GM12878 (cell line): ENCODE measurements around the gene CAPN8. TPM values are rescaled to one million over a fixed set of nuclear protein-coding genes. Genes with fewer than 3 reads are reported as not detected.

Source experiments
- ATAC-seq: fragments of 200-7000 bp; cut with Tn5 transposase; 3 replicates; pipeline ENCODE4 v1.9.1; 2020; ENCODE audit warnings: mild to moderate bottlenecking, moderate library complexity
- BruUV-seq: library from RNA; stranded (reverse); fragments of 400-500 nt; replicated peaks from 2 replicates; lab custom pipeline; 2021; lab: Mats Ljungman, UMichigan
- CTCF ChIA-PET: fragments of 300-600 bp; sonication (Branson Sonifier 250); formaldehyde crosslinking; extraction: SDS; loops from one replicate; lab custom pipeline; 2021; ENCODE audit warnings: inconsistent platforms; lab: Yijun Ruan, JAX
- POLR2A ChIA-PET: fragments of 350-600 bp; formaldehyde crosslinking; extraction: SDS; loops from one replicate; lab custom pipeline; 2021; ENCODE audit warnings: inconsistent platforms; lab: Charles Lee
- RAD21 ChIA-PET: fragments of 300-600 bp; sonication (Branson Sonifier 250); formaldehyde crosslinking; loops from one replicate; lab custom pipeline; 2023; ENCODE audit warnings: antibody characterized with exemption; ENCODE audit not compliant: unreplicated experiment; lab: Charles Lee
- SMC1A ChIA-PET: fragments of 300-600 bp; sonication (Branson Sonifier 250); formaldehyde crosslinking; loops from one replicate; lab custom pipeline; 2023; ENCODE audit not compliant: unreplicated experiment, uncharacterized antibody; lab: Charles Lee
- DNase-seq: peaks from one replicate; pipeline ENCODE4 v3.0.0-alpha.2; 2011; ENCODE audit warnings: low read depth, low spot score
- FAIRE-seq: peaks from 3 replicates; lab custom pipeline; 2011; peaks lifted over from hg19 to GRCh38; lab: Jason Lieb, UNC
- H2AFZ ChIP-seq: 2 replicates; pipeline ENCODE4 v1.6.0; 2011; ENCODE audit warnings: low read depth, low read length, control low read depth; ENCODE audit not compliant: control insufficient read depth
- H3K27ac ChIP-seq: 2 replicates; pipeline ENCODE4 v1.5.1; 2011; ENCODE audit warnings: control low read depth; ENCODE audit not compliant: control insufficient read depth, insufficient read depth
- H3K27me3 ChIP-seq, 2 experiments: replicated peaks in 1 of 2; 2 replicates each; pipeline versions ENCODE4 v1.6.0 to v1.6.1; 2011; ENCODE audit warnings: low read length in 1 of 2; ENCODE audit not compliant: control insufficient read depth in 2 of 2, insufficient read depth in 2 of 2
- H3K36me3 ChIP-seq, 2 experiments: 2 replicates each; pipeline ENCODE4 v1.5.1; 2011; ENCODE audit warnings: low read length in 1 of 2; ENCODE audit not compliant: control insufficient read depth in 2 of 2, insufficient read depth in 2 of 2
- H3K4me1 ChIP-seq: 2 replicates; pipeline ENCODE4 v1.6.1; 2011; ENCODE audit warnings: mild to moderate bottlenecking, low read length, moderate library complexity, mixed read lengths; ENCODE audit not compliant: control insufficient read depth, insufficient read depth
- H3K4me2 ChIP-seq: 2 replicates; pipeline ENCODE4 v1.6.0; 2011; ENCODE audit warnings: control low read depth; ENCODE audit not compliant: control insufficient read depth, insufficient read depth
- H3K4me3 ChIP-seq: fragments of 200-600 bp; sonication (generic); 2 replicates; pipeline ENCODE4 v1.5.1; 2016
- H3K79me2 ChIP-seq: 2 replicates; pipeline ENCODE4 v1.6.0; 2011; ENCODE audit warnings: low read length; ENCODE audit not compliant: control insufficient read depth, insufficient read depth
- H3K9ac ChIP-seq: 2 replicates; pipeline ENCODE4 v1.8.0; 2011; ENCODE audit warnings: low read length, control low read depth, mixed read lengths; ENCODE audit not compliant: control insufficient read depth, insufficient read depth
- H3K9me3 ChIP-seq: replicated peaks from 3 replicates; pipeline ENCODE4 v1.5.1; 2011; ENCODE audit warnings: mild to moderate bottlenecking, low read length; ENCODE audit not compliant: control insufficient read depth, insufficient read depth
- H4K20me1 ChIP-seq: 2 replicates; pipeline ENCODE4 v1.6.0; 2011; ENCODE audit not compliant: control insufficient read depth, insufficient read depth
- BACH1 ChIP-seq: fragments of 450-650 bp; IDR thresholded peaks from 2 replicates; pipeline ENCODE4 v1.6.1; 2017; ENCODE audit warnings: mild to moderate bottlenecking, borderline replicate concordance
- BMI1 ChIP-seq: fragments of 450-650 bp; IDR thresholded peaks from 2 replicates; pipeline ENCODE4 v1.6.1; 2016; ENCODE audit warnings: mild to moderate bottlenecking, moderate library complexity, borderline replicate concordance
- CBX5 ChIP-seq: sonication (generic); IDR thresholded peaks from 2 replicates; pipeline ENCODE4 v1.6.1; 2016; ENCODE audit warnings: low read depth, moderate library complexity, mild to moderate bottlenecking, inconsistent platforms
- CEBPZ ChIP-seq: fragments of 150-350 bp; IDR thresholded peaks from 2 replicates; pipeline ENCODE4 v1.6.1; 2016; ENCODE audit warnings: low read depth, low read length
- CREM ChIP-seq: IDR thresholded peaks from 2 replicates; pipeline ENCODE4 v1.6.1; 2014; ENCODE audit warnings: antibody characterized with exemption, low read depth
- EP300 ChIP-seq, 2 experiments: fragments of 150-350 bp in 1 of 2; IDR thresholded peaks; 2 replicates each; pipeline ENCODE4 v1.6.1; 2011 to 2012; ENCODE audit warnings: low read depth in 2 of 2, low read length in 2 of 2, borderline replicate concordance in 1 of 2, improper control_type of control experiment in 1 of 2, inconsistent platforms in 1 of 2; ENCODE audit not compliant: control insufficient read depth in 1 of 2
- EZH2 ChIP-seq: IDR thresholded peaks from 2 replicates; pipeline ENCODE4 v1.6.1; 2012; ENCODE audit warnings: low read depth, mild to moderate bottlenecking, control low read depth, inconsistent platforms, low read length, borderline replicate concordance; ENCODE audit not compliant: control insufficient read depth
- GATAD2B ChIP-seq: fragments of 450-650 bp; conservative IDR thresholded peaks from 2 replicates; pipeline ENCODE4 v1.6.1; 2017; ENCODE audit warnings: low read depth, mild to moderate bottlenecking, moderate library complexity
- IKZF1 ChIP-seq: fragments of 450-650 bp; conservative IDR thresholded peaks from 2 replicates; pipeline ENCODE4 v1.6.1; 2017; ENCODE audit warnings: antibody characterized with exemption, mild to moderate bottlenecking
- IKZF2 ChIP-seq, 2 experiments: fragments of 450-650 bp; IDR thresholded peaks; 2 replicates each; pipeline ENCODE4 v1.6.1; 2017; ENCODE audit warnings: mild to moderate bottlenecking in 2 of 2, moderate library complexity in 2 of 2
- MTA2 ChIP-seq: fragments of 450-650 bp; IDR thresholded peaks from 2 replicates; pipeline ENCODE4 v1.6.1; 2016; ENCODE audit warnings: low read depth, mild to moderate bottlenecking, moderate library complexity
- PBX3 ChIP-seq: IDR thresholded peaks from 2 replicates; pipeline ENCODE4 v1.6.1; 2011; ENCODE audit warnings: mild to moderate bottlenecking, low read depth, low read length, moderate library complexity; ENCODE audit not compliant: insufficient replicate concordance
- POLR2A ChIP-seq: IDR thresholded peaks from 2 replicates; pipeline ENCODE4 v1.6.1; 2011; ENCODE audit warnings: low read depth, mild to moderate bottlenecking, low read length
- RAD51 ChIP-seq: fragments of 450-650 bp; IDR thresholded peaks from 2 replicates; pipeline ENCODE4 v1.6.1; 2016; ENCODE audit warnings: moderate library complexity, mild to moderate bottlenecking, inconsistent platforms
- RUNX3 ChIP-seq: IDR thresholded peaks from 2 replicates; pipeline ENCODE4 v1.6.1; 2012; ENCODE audit warnings: low read length, inconsistent platforms
- SIN3A ChIP-seq: IDR thresholded peaks from 2 replicates; pipeline ENCODE4 v1.6.1; 2012; ENCODE audit warnings: low read depth, low read length, improper control_type of control experiment
- SP1 ChIP-seq: IDR thresholded peaks from one replicate; pipeline ENCODE4 v1.6.1; 2011; ENCODE audit warnings: low read depth, low read length
- SREBF1 ChIP-seq: IDR thresholded peaks from 2 replicates; pipeline ENCODE4 v1.6.1; 2012; ENCODE audit warnings: mild to moderate bottlenecking, low read length
- SRF ChIP-seq, 2 experiments: IDR thresholded peaks; 2 replicates each; pipeline ENCODE4 v1.6.1; 2011; ENCODE audit warnings: low read depth in 2 of 2, low read length in 2 of 2, mild to moderate bottlenecking in 1 of 2, moderate library complexity in 1 of 2
- STAT1 ChIP-seq: fragments of 450-650 bp; conservative IDR thresholded peaks from 2 replicates; pipeline ENCODE4 v1.6.1; 2014; ENCODE audit warnings: antibody characterized with exemption, mild to moderate bottlenecking
- ZBED1 ChIP-seq: IDR thresholded peaks from 2 replicates; pipeline ENCODE4 v1.6.1; 2016; ENCODE audit warnings: borderline replicate concordance
- ZNF217 ChIP-seq: fragments of 450-650 bp; IDR thresholded peaks from 2 replicates; pipeline ENCODE4 v1.6.1; 2017; ENCODE audit warnings: antibody characterized with exemption, mild to moderate bottlenecking
- WGBS: methylation state at CpG from one replicate; pipeline ENCODE4 v1.1.6; 2016; ENCODE audit warnings: low lambda C conversion rate; ENCODE audit not compliant: insufficient replicate concordance, insufficient coverage; ENCODE audit errors: missing lambda C conversion rate; 5-methylcytosine and 5-hydroxymethylcytosine counted together
- in situ Hi-C: fragments of 300-500 bp; cut with MboI; formaldehyde crosslinking; loops from 9 replicates; pipeline ENCODE4 v1.14.3; 2018; ENCODE audit warnings: mixed read lengths
- intact Hi-C: fragments of 100-400 bp; cut with micrococcal nuclease; formaldehyde crosslinking; loops from one replicate; pipeline ENCODE4 v1.14.2; 2022; ENCODE audit not compliant: unreplicated experiment
- polyA plus RNA-seq, 11 experiments: library from polyadenylated mRNA; depleted of rRNA in 4 of 11; unstranded in 6 of 11; stranded (reverse) in 5 of 11; fragments of >200 nt; fragmentation: Nextera tagmentation in 4 of 11; fragmentation: Illumina TruSeq in 1 of 11; extraction: Ambion mirVana in 4 of 11; extraction: Trizol in 1 of 11; gene quantifications; 1 replicate in 1 of 11; 2 replicates in 10 of 11; pipeline versions ENCODE4 v1.2.1 to v1.2.3, GENCODE V29; 2011 to 2016; ENCODE audit warnings: inconsistent platforms in 2 of 11, missing spikeins in 2 of 11, low read depth in 1 of 11
- total RNA-seq, 4 experiments: library from RNA; depleted of rRNA in 3 of 4; stranded (reverse); fragments of >200 nt in 3 of 4; fragmentation: Illumina TruSeq in 1 of 4; extraction: Trizol in 1 of 4; gene quantifications; 2 replicates each; pipeline versions ENCODE4 v1.2.1 to v1.2.3, GENCODE V29; 2013 to 2021

The CAPN8 gene
- total and polyA plus RNA-seq, 10 of the 15 experiments (the other 5 are each of a cell fraction or from before 2014, with no cell fraction given) = 6.4 to 30.7 (median 12.3) TPM

- no TSS peak for BruUV-seq
- Histone ChIP-seq H3K36me3 (no peaks in the 10 kb centered on the region), H3K27ac (no peak overlapping the region), H3K4me2 (no peak overlapping the region; the same call in 1 of the 2 replicates), H3K27me3 (0 out of 4 replicates have a peak, but pooled peaks cover 0 to 3% of the 10 kb centered on the region in 2 experiments), H3K79me2 (no peaks in the 10 kb centered on the region), H3K9me3 (no peaks in the 10 kb centered on the region), H2AFZ (no peak overlapping the region), H3K4me3 (no peak overlapping the region), H4K20me1 (no peaks in the 10 kb centered on the region; the same call in 1 of the 2 replicates), H3K4me1 (peaks cover 5% of the 10 kb centered on the region; the same call in 1 of the 2 replicates), H3K9ac (no peak overlapping the region)
- SMC1A ChIA-PET = interaction anchor here (0.8 to 3.8 kb wide), 8 partner anchors 9 to 92 kb away, joined by 3 to 22 read pairs (median 4); no protein-coding TSS in a partner anchor
- DNase-seq = peak; percentile 60
- POLR2A ChIA-PET = interaction anchor here (0.7 kb wide), 4 partner anchors 9 to 448 kb away, joined by 3 to 5 read pairs (median 4); no protein-coding TSS in a partner anchor
- CTCF ChIA-PET = interaction anchor here (0.6 to 10.0 kb wide), 12 partner anchors 8 to 151 kb away, joined by 3 to 87 read pairs (median 6); no protein-coding TSS in a partner anchor
- RAD21 ChIA-PET = interaction anchor here (0.8 to 2.2 kb wide), 5 partner anchors 8 to 66 kb away, joined by 3 to 11 read pairs (median 4); no protein-coding TSS in a partner anchor
- intact Hi-C loops (no loop called here), in situ Hi-C loops (no loop called here)
- ATAC-seq = peak; percentile 94
- FAIRE-seq = peak; percentile 74
- WGBS = 2% methylated on average over 10 of the region's 10 CpGs
- TF ChIP-seq RAD51 (peak; percentile 75), ZBED1 (peak; percentile 42; the same call in 1 of the 2 replicates), IKZF2 (IDR thresholded peaks at IDR 0.05) (peak; percentile 87 to 88; a peak in 3 of 4 replicates), SP1 (no peak), PBX3 (no peak), EP300 (IDR thresholded peaks at IDR 0.05; ENCODE audit: borderline replicate concordance in 1 of 2, control insufficient read depth in 1 of 2, low read depth in 2 of 2, low read length in 2 of 2) (peak in 1 of 2 experiments; percentile 88; a peak in 2 of 4 replicates), BMI1 (no peak), STAT1 (no peak), SIN3A (no peak), BACH1 (peak; percentile 60; the same call in 1 of the 2 replicates), IKZF1 (peak; percentile 91), RUNX3 (peak; percentile 93), EZH2 (no peak), SREBF1 (no peak), POLR2A (no peak), ZNF217 (no peak), CEBPZ (no peak), SRF (IDR thresholded peaks at IDR 0.05; ENCODE audit: low read depth in 2 of 2, low read length in 2 of 2) (peak; percentile 33 to 90; a peak in 3 of 4 replicates), MTA2 (peak; percentile 71; the same call in 1 of the 2 replicates), CREM (peak; percentile 65), CBX5 (no peak), GATAD2B (peak; percentile 43; the same call in 1 of the 2 replicates)
Observed at GRCh38 chr1:223621312-223621734, 44.2 kb downstream of the CAPN8 start.
